ENCODE data around the gene ICA1. TPM values are rescaled to one million over a fixed set of nuclear protein-coding genes. Genes with fewer than 3 reads are reported as not detected.

ICA1 gene
- total and polyA plus RNA-seq, 2 of the 4 experiments (the other 2 are of a cell fraction): not detected

- ATAC-seq (ENCODE audit: low read depth): no peak
- Histone ChIP-seq H3K27me3 (ENCODE audit: control insufficient read depth, insufficient read depth, low read length) (peaks cover 5% of the 10 kb centered on the region; the same call in 1 of the 2 replicates), H3K4me3 (ENCODE audit: insufficient read depth, low read depth, low read length) (no peak overlapping the region), H2AK5ac (ENCODE audit: low read depth, low read length) (no peak overlapping the region), H3K79me1 (ENCODE audit: low read depth in 1 of 2, low read length in 2 of 2) (no peaks in the 10 kb centered on the region), H3K36me3 (ENCODE audit: control insufficient read depth, insufficient read depth, low read length) (no peaks in the 10 kb centered on the region), H2BK120ac (ENCODE audit: low read depth, low read length) (no peak overlapping the region), H3K27ac (ENCODE audit: insufficient read depth, low read length) (no peak overlapping the region), H3K4me1 (ENCODE audit: control insufficient read depth, insufficient read depth, low read length) (no peaks in the 10 kb centered on the region), H3K4me2 (ENCODE audit: low read depth, low read length) (no peak overlapping the region), H3K56ac (ENCODE audit: extremely low read depth, insufficient read depth, low read length) (no peak overlapping the region), H2BK5ac (ENCODE audit: low read depth, low read length, poor library complexity, severe bottlenecking) (no peak overlapping the region), H2BK20ac (ENCODE audit: low read depth, low read length) (no peak overlapping the region), H4K91ac (ENCODE audit: insufficient read depth, low read depth, low read length) (no peak overlapping the region), H3K9me1 (ENCODE audit: insufficient read depth, low read length) (no peaks in the 10 kb centered on the region), H2AFZ (replicated peaks; ENCODE audit: low read length, poor library complexity) (no peak overlapping the region), H4K5ac (ENCODE audit: low read depth, low read length) (no peak overlapping the region), H4K20me1 (ENCODE audit: insufficient read depth, low read length) (no peaks in the 10 kb centered on the region), H2BK15ac (ENCODE audit: low read depth, low read length) (no peak overlapping the region), H4K8ac (ENCODE audit: low read depth in 2 of 2, low read length in 2 of 2) (no peak overlapping the region), H3K9ac (ENCODE audit: low read depth, low read length) (no peak overlapping the region), H3K18ac (ENCODE audit: low read depth, low read length) (no peak overlapping the region), H3K14ac (replicated peaks; ENCODE audit: low read depth, low read length) (no peak overlapping the region), H3K4ac (ENCODE audit: low read depth, low read length) (no peak overlapping the region), H3K9me3 (ENCODE audit: control insufficient read depth, insufficient read depth, low read length) (no peaks in the 10 kb centered on the region), H2AK9ac (replicated peaks; ENCODE audit: low read depth, low read length, poor library complexity) (no peak overlapping the region), H3K23ac (ENCODE audit: low read depth, low read length) (no peak overlapping the region)
- WGBS, 2 experiments (ENCODE audit: extremely low coverage in 2 of 2, insufficient read length in 1 of 2): no CpG with 5 or more reads among the region's 1 CpG
- ChIA-PET CTCF (interaction anchor here (0.8 kb wide), 1 partner anchor 89 kb away, joined by 3 read pairs; no protein-coding TSS in a partner anchor), POLR2A (ENCODE audit: unreplicated experiment) (no interaction called here)
- TF ChIP-seq MXI1 (IDR thresholded peaks at IDR 0.05; ENCODE audit: borderline replicate concordance, low read depth, low read length) (no peak), NFE2L2 (IDR thresholded peaks at IDR 0.05; ENCODE audit: low read depth, low read length) (no peak), ELK1 (IDR thresholded peaks at IDR 0.05; ENCODE audit: borderline replicate concordance, low read depth, low read length) (no peak), MAFK (IDR thresholded peaks at IDR 0.05; ENCODE audit: low read depth, low read length) (no peak), RAD21 (IDR thresholded peaks at IDR 0.05; ENCODE audit: low read length) (no peak)
- DNase-seq: no peak
- no TSS peak for BruUV-seq (replicated peaks)
- intact Hi-C loops (cut with micrococcal nuclease) (no loop called here), dilution Hi-C loops (cut with HindIII; ENCODE audit: low sequenced_read_pairs, unreplicated experiment) (no loop called here), in situ Hi-C loops (cut with MboI; ENCODE audit: low sequenced_read_pairs) (loop anchor here (25.0 kb wide), 2 partner anchors 545 to 1095 kb away; no protein-coding TSS in a partner anchor)
These were observed 55.0 kb downstream of the ICA1 start for GRCh38 chr7:8206956-8207355.

Data from IMR-90 (cell line).